ENCODE measurements around the gene CES5A. TPM values are rescaled to one million over a fixed set of nuclear protein-coding genes. Genes with fewer than 3 reads are reported as not detected.

The CES5A gene
- total and polyA plus RNA-seq, 2 donors (not counting 1 experiment from before 2014, with no cell fraction given), result not detected

DNA sequence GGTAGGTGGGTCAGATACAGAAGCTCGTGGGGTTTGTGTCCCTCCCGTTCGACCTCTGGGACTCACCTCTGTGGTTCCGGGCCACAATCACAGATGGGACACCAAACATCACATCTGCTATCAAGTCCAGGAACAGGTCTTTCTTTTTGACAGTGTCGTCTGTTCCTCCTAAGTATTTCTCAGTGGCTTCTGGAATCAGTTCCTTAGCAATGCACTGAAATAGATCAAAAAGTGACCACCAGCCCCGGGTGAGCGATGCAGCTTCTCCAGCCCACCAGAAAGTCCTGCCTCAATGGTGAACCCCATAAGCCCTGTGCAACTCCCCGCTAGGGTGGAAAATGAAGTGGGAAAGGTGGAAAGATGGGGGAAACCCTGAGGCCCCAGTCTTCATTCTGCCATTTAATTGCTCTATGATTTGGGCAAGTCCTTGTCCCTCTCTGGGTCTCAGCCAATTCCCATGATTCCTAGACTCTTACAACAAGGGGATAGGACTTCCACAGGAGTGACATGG, 64.7 kb downstream of the CES5A start:
- Mint-ChIP-seq H3K27me3 (peaks cover 30% of the 10 kb centered on the region), H3K27ac (no peak overlapping the region), H3K9me3 (ENCODE audit: insufficient read depth) (no peaks in the 10 kb centered on the region), H3K4me3 (no peak overlapping the region), H3K4me1 (no peaks in the 10 kb centered on the region)
- ChIA-PET CTCF (no interaction called here), POLR2A (no interaction called here)
- H3K79me2 ChIP-seq (ENCODE audit: control insufficient read depth, insufficient read depth, low read length), result no peaks in the 10 kb centered on the region
- no peak overlapping the region for H2AFZ ChIP-seq (ENCODE audit: insufficient read depth, low read depth, low read length, poor library complexity, severe bottlenecking)
- H3K27ac ChIP-seq (ENCODE audit: low read length in 2 of 2), result no peak overlapping the region
- intact Hi-C loops (cut with micrococcal nuclease), result no loop called here
- H3K4me3 ChIP-seq (ENCODE audit: control extremely low read depth in 1 of 5, extremely low read depth in 1 of 5, insufficient read depth in 1 of 5, low read depth in 2 of 5, low read length in 4 of 5), result no peak overlapping the region
- no peaks in the 10 kb centered on the region for H3K36me3 ChIP-seq (replicated peaks in 1 of 2; ENCODE audit: control extremely low read depth in 1 of 2, control insufficient read depth in 1 of 2, extremely low read depth in 1 of 2, insufficient read depth in 2 of 2, low read length in 1 of 2)
- no peaks in the 10 kb centered on the region for H3K27me3 ChIP-seq (replicated peaks in 1 of 4; ENCODE audit: control extremely low read depth in 1 of 4, control insufficient read depth in 3 of 4, insufficient read depth in 4 of 4, low read length in 3 of 4)
- H3K4me2 ChIP-seq (replicated peaks; ENCODE audit: low read depth, low read length, poor library complexity, severe bottlenecking), result no peak overlapping the region
- no peak for ATAC-seq (ENCODE audit: low read depth)
- H3K4me1 ChIP-seq (ENCODE audit: control insufficient read depth in 2 of 2, insufficient read depth in 2 of 2, low read length in 2 of 2), result no peaks in the 10 kb centered on the region
- no peak overlapping the region for H3K9ac ChIP-seq (ENCODE audit: low read length)
- TF ChIP-seq, protein P1, sequence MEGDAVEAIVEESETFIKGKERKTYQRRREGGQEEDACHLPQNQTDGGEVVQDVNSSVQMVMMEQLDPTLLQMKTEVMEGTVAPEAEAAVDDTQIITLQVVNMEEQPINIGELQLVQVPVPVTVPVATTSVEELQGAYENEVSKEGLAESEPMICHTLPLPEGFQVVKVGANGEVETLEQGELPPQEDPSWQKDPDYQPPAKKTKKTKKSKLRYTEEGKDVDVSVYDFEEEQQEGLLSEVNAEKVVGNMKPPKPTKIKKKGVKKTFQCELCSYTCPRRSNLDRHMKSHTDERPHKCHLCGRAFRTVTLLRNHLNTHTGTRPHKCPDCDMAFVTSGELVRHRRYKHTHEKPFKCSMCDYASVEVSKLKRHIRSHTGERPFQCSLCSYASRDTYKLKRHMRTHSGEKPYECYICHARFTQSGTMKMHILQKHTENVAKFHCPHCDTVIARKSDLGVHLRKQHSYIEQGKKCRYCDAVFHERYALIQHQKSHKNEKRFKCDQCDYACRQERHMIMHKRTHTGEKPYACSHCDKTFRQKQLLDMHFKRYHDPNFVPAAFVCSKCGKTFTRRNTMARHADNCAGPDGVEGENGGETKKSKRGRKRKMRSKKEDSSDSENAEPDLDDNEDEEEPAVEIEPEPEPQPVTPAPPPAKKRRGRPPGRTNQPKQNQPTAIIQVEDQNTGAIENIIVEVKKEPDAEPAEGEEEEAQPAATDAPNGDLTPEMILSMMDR (IDR thresholded peaks at IDR 0.05), result no peak
- TF ChIP-seq EZH2 (IDR thresholded peaks at IDR 0.05; ENCODE audit: borderline replicate concordance, insufficient read depth, low read depth, low read length, poor library complexity, severe bottlenecking), result no peak
- no peak for DNase-seq
- no peaks in the 10 kb centered on the region for H3K9me3 ChIP-seq (ENCODE audit: control extremely low read depth in 1 of 3, control insufficient read depth in 2 of 3, insufficient read depth in 1 of 3, low read length in 2 of 3)
- WGBS (ENCODE audit: insufficient coverage), result 88% methylated on average over 6 of the region's 8 CpGs
- H4K20me1 ChIP-seq (ENCODE audit: control insufficient read depth, insufficient read depth, low read length, poor library complexity, severe bottlenecking), result no peaks in the 10 kb centered on the region

- H3K27me3 Mint-ChIP-seq, result peaks cover 25% of the 10 kb centered on the region
- POLR2A ChIA-PET, result no interaction called here
Measured at GRCh38 chr16:55809851-55810250, 65.3 kb downstream of the CES5A start.

More at GRCh38 chr16:55809851-55810250, 65.3 kb downstream of the CES5A start:
- H3K4me3 ChIP-seq (ENCODE audit: control extremely low read depth in 1 of 5, extremely low read depth in 1 of 5, insufficient read depth in 1 of 5, low read depth in 2 of 5, low read length in 4 of 5), result no peak overlapping the region
- no peak overlapping the region for H3K9ac ChIP-seq (ENCODE audit: low read length)
- H3K79me2 ChIP-seq (ENCODE audit: control insufficient read depth, insufficient read depth, low read length), result no peaks in the 10 kb centered on the region
- TF ChIP-seq EZH2 (IDR thresholded peaks at IDR 0.05; ENCODE audit: borderline replicate concordance, insufficient read depth, low read depth, low read length, poor library complexity, severe bottlenecking), result no peak
- TF ChIP-seq, protein P1 (IDR thresholded peaks at IDR 0.05), result no peak
- 98% methylated on average over 4 of the region's 4 CpGs for WGBS (ENCODE audit: insufficient coverage)
- H4K20me1 ChIP-seq (ENCODE audit: control insufficient read depth, insufficient read depth, low read length, poor library complexity, severe bottlenecking), result no peaks in the 10 kb centered on the region
- H3K9me3 ChIP-seq (ENCODE audit: control extremely low read depth in 1 of 3, control insufficient read depth in 2 of 3, insufficient read depth in 1 of 3, low read length in 2 of 3), result no peaks in the 10 kb centered on the region
- DNase-seq (no peak), ATAC-seq (ENCODE audit: low read depth) (no peak)
- Mint-ChIP-seq H3K9me3 (ENCODE audit: insufficient read depth) (no peaks in the 10 kb centered on the region), H3K4me1 (no peaks in the 10 kb centered on the region), H3K27ac (no peak overlapping the region), H3K4me3 (no peak overlapping the region)
- H3K36me3 ChIP-seq (replicated peaks in 1 of 2; ENCODE audit: control extremely low read depth in 1 of 2, control insufficient read depth in 1 of 2, extremely low read depth in 1 of 2, insufficient read depth in 2 of 2, low read length in 1 of 2), result no peaks in the 10 kb centered on the region
- CTCF ChIA-PET, result no interaction called here
- H2AFZ ChIP-seq (ENCODE audit: insufficient read depth, low read depth, low read length, poor library complexity, severe bottlenecking), result no peak overlapping the region
- H3K4me1 ChIP-seq (ENCODE audit: control insufficient read depth in 2 of 2, insufficient read depth in 2 of 2, low read length in 2 of 2), result no peaks in the 10 kb centered on the region
- no peaks in the 10 kb centered on the region for H3K27me3 ChIP-seq (replicated peaks in 1 of 4; ENCODE audit: control extremely low read depth in 1 of 4, control insufficient read depth in 3 of 4, insufficient read depth in 4 of 4, low read length in 3 of 4)
- H3K4me2 ChIP-seq (replicated peaks; ENCODE audit: low read depth, low read length, poor library complexity, severe bottlenecking), result no peak overlapping the region
- no peak overlapping the region for H3K27ac ChIP-seq (ENCODE audit: low read length in 2 of 2)
- intact Hi-C loops (cut with micrococcal nuclease), result no loop called here

All from B cell (primary cell).